ENCODE measurements around the gene MTX3.

MTX3 gene

DNA sequence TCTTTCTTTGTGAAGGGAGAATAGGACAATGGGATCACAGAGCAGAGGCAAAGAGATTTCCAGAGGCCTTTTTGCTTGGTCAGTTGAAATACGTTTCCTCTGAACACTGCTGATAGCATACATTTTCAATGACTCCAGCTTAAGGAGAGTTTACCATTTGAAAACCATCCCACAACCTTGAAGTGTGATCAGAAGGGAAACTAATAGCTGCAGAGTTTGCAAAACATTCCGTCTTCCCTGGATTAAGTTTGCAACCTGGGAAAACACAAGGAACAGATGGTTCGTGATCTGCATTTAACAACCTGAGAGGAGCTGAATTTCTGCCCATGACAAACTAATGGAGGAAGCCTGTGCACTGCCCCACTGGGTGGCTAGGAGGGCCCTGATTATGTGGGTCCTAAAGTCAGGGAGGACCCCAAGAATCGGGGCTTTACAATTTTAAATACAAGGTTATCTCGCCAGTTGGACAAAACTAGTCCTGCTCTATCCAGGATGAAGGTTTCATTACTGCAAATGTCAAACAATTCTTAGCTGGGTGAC is 35.6 kb downstream of the MTX3 start:
- in situ Hi-C loops (cut with MboI; ENCODE audit: low pct_unique_long_range_greater_than_20kb, low sequenced_read_pairs, unreplicated experiment), result no loop called here
- no peak for DNase-seq (ENCODE audit: low spot score)
- TF ChIP-seq CTCF (IDR thresholded peaks at IDR 0.05; ENCODE audit: extremely low read depth, insufficient read depth, missing control alignments), result no peak

DNA sequence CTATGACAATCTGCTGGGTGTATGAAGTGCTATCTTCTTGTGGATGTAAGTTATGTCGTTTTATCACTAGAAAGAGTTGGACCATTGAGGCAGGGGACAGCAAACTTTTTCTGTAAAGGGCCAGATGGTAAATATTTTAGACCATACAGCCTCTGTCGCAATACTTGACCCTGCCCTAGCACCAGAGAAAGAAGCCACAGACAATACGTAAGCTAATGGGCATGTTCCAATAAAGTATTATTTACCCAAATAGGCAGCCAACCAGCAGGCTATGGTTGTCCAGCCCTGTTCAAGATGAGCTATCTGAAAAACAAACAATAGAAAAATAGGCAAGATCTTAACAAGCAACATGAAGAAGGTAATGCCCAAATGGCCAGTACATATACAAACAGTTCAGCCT is 36.4 kb downstream of the MTX3 start:
- DNase-seq (ENCODE audit: low spot score), result no peak
- TF ChIP-seq CTCF (IDR thresholded peaks at IDR 0.05; ENCODE audit: extremely low read depth, insufficient read depth, missing control alignments), result no peak
- in situ Hi-C loops (cut with MboI; ENCODE audit: low pct_unique_long_range_greater_than_20kb, low sequenced_read_pairs, unreplicated experiment), result no loop called here

GRCh38 chr5:79947567-79947966 is 43.5 kb downstream of the MTX3 start:
- no peak for DNase-seq (ENCODE audit: low spot score)
- in situ Hi-C loops (cut with MboI; ENCODE audit: low pct_unique_long_range_greater_than_20kb, low sequenced_read_pairs, unreplicated experiment), result no loop called here
- no peak for TF ChIP-seq CTCF (IDR thresholded peaks at IDR 0.05; ENCODE audit: extremely low read depth, insufficient read depth, missing control alignments)

DNA sequence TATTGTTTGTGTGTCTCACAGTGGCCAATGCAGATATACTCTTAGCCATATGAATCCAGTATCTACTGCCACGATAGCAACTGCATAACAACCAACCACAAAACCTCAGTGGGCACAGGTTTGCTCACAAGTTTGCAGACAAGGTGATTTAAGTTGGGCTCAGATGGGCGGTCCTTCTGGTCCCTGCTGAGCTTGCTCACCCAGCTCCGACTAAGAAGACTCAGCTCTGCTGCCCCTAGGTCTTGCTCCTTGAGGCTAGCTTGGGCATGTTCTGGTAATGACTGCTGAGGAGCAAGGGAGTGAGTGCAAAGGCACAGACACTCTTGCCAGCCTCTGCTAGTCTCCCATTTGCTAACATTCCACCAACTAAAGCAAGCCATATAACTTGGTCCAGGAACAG is 52.6 kb downstream of the MTX3 start:
- no peak for DNase-seq (ENCODE audit: low spot score)
- TF ChIP-seq CTCF (IDR thresholded peaks at IDR 0.05; ENCODE audit: extremely low read depth, insufficient read depth, missing control alignments), result no peak
- in situ Hi-C loops (cut with MboI; ENCODE audit: low pct_unique_long_range_greater_than_20kb, low sequenced_read_pairs, unreplicated experiment), result no loop called here

- no peak for TF ChIP-seq CTCF (IDR thresholded peaks at IDR 0.05; ENCODE audit: extremely low read depth, insufficient read depth, missing control alignments)
- no peak for DNase-seq (ENCODE audit: low spot score)
- in situ Hi-C loops (cut with MboI; ENCODE audit: low pct_unique_long_range_greater_than_20kb, low sequenced_read_pairs, unreplicated experiment), result no loop called here
Observed at GRCh38 chr5:79936646-79937216, 54.3 kb downstream of the MTX3 start.

DNA sequence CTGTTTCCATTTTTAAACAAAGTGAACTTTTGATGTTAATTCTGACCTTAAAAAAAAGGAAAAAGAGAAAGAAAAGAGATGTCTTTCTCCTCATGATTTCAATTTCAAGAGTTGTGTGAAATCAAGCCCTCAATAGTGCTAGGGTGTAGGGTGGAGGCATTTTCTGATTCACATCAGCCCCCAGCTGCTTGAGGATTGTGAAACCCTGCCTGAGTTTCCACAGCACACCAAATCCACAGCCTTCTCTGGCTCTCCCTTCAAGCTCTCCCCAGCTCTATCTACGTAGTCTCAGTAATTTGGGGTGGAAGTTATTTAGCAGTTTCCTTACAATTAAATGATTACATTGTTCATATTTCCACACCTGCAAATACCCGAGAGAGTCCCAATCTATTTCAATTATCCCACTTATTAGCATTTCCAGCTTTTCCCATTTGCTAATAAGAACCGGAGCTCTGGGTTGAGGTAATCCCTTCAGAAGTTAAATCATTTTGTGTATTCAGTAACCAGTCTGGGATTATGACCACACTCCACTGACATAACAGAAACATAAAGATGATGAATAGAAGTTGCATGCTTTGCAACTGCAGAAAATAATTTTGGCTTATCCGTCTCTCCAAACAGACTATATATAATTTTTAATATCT is 54.9 kb downstream of the MTX3 start:
- no peak for TF ChIP-seq CTCF (IDR thresholded peaks at IDR 0.05; ENCODE audit: extremely low read depth, insufficient read depth, missing control alignments)
- in situ Hi-C loops (cut with MboI; ENCODE audit: low pct_unique_long_range_greater_than_20kb, low sequenced_read_pairs, unreplicated experiment), result no loop called here
- DNase-seq (ENCODE audit: low spot score), result no peak
